Activated CD8-positive, alpha-beta memory T cell treated with anti-CD3 and anti-CD28 coated beads, Interleukin-2, amount 10 ng/mL, durations not matched to agents 7 days and 5 days (primary cell): ENCODE results near the gene PDK2. TPM values are rescaled to one million over a fixed set of nuclear protein-coding genes. Genes with fewer than 3 reads are reported as not detected.

Experiments used
- ATAC-seq: fragments of 150-1000 bp; cut with Tn5 transposase; one replicate; pipeline ENCODE4 v1.10.0; 2021; ENCODE audit warnings: moderate library complexity
- CTCF ChIA-PET: fragments of 350-600 bp; sonication (Branson Sonifier 250); formaldehyde crosslinking; loops from one replicate; lab custom pipeline; 2021; ENCODE audit warnings: antibody characterized with exemption; lab: Charles Lee
- DNase-seq: peaks from one replicate; pipeline ENCODE4 v3.0.0-alpha.2; 2020
- H3K27ac Mint-ChIP-seq: one replicate; pipeline ENCODE4 v1.8.0; 2021; ENCODE audit warnings: mild to moderate bottlenecking, mixed read lengths
- H3K27me3 Mint-ChIP-seq: one replicate; pipeline ENCODE4 v1.8.0; 2021; ENCODE audit warnings: mixed read lengths
- H3K36me3 Mint-ChIP-seq: one replicate; pipeline ENCODE4 v1.8.0; 2021; ENCODE audit warnings: mild to moderate bottlenecking, mixed read lengths
- H3K4me1 Mint-ChIP-seq: one replicate; pipeline ENCODE4 v1.8.0; 2021; ENCODE audit warnings: mixed read lengths
- H3K4me3 Mint-ChIP-seq: one replicate; pipeline ENCODE4 v1.8.0; 2021; ENCODE audit warnings: mild to moderate bottlenecking, moderate library complexity, mixed read lengths
- H3K9me3 Mint-ChIP-seq: one replicate; pipeline ENCODE4 v1.8.0; 2022; ENCODE audit warnings: low read depth, mixed read lengths
- total RNA-seq, 2 experiments: library from RNA; stranded (reverse); gene quantifications; one replicate each; pipeline ENCODE4 v1.2.3, GENCODE V29; 2021

The PDK2 gene
- total RNA-seq, 2 experiments from 2014 or later, result 13.6 to 20.9 TPM

GRCh38 chr17:50120475-50121253 is 25.5 kb downstream of the PDK2 start:
- Mint-ChIP-seq H3K27me3 (peaks cover 61% of the 10 kb centered on the region), H3K27ac (no peak overlapping the region)
- CTCF ChIA-PET, result interaction anchor here (0.5 kb wide), 1 partner anchor 410 kb away, joined by 3 read pairs; no protein-coding TSS in a partner anchor

GRCh38 chr17:50122945-50123344 is 27.8 kb downstream of the PDK2 start:
- Mint-ChIP-seq H3K9me3 (no peaks in the 10 kb centered on the region), H3K27me3 (peaks cover 51% of the 10 kb centered on the region), H3K4me3 (no peak overlapping the region), H3K36me3 (no peaks in the 10 kb centered on the region), H3K27ac (no peak overlapping the region), H3K4me1 (peaks cover 5% of the 10 kb centered on the region)
- ATAC-seq (no peak), DNase-seq (no peak)
- CTCF ChIA-PET, result interaction anchor here (1.1 to 1.6 kb wide), 10 partner anchors 7 to 77 kb away, joined by 3 to 7 read pairs (median 5); partner anchors contain the start of genes PDK2 and SAMD14

More at GRCh38 chr17:50120475-50121253, 25.5 kb downstream of the PDK2 start:
- DNase-seq (no peak), ATAC-seq (no peak)
- Mint-ChIP-seq H3K4me1 (peaks cover 7% of the 10 kb centered on the region), H3K9me3 (no peaks in the 10 kb centered on the region), H3K36me3 (no peaks in the 10 kb centered on the region), H3K4me3 (no peak overlapping the region)

- Mint-ChIP-seq H3K27me3 (peaks cover 51% of the 10 kb centered on the region), H3K4me3 (no peak overlapping the region), H3K27ac (no peak overlapping the region), H3K4me1 (peaks cover 14% of the 10 kb centered on the region), H3K9me3 (no peaks in the 10 kb centered on the region), H3K36me3 (no peaks in the 10 kb centered on the region)
- ATAC-seq (no peak), DNase-seq (no peak)
- CTCF ChIA-PET, result interaction anchor here (1.1 to 1.6 kb wide), 9 partner anchors 10 to 76 kb away, joined by 3 to 7 read pairs (median 5); partner anchors contain the start of gene PDK2
Observed at GRCh38 chr17:50123649-50124349, 28.6 kb downstream of the PDK2 start.

GRCh38 chr17:50125420-50125997 is 30.4 kb downstream of the PDK2 start:
- H3K9me3 Mint-ChIP-seq, result no peaks in the 10 kb centered on the region
- no peak for ATAC-seq
- no peak overlapping the region for H3K4me3 Mint-ChIP-seq
- peaks cover 20% of the 10 kb centered on the region for H3K4me1 Mint-ChIP-seq
- peaks cover 44% of the 10 kb centered on the region for H3K27me3 Mint-ChIP-seq
- CTCF ChIA-PET, result interaction anchor here (1.0 to 1.9 kb wide), 4 partner anchors 13 to 75 kb away, joined by 3 to 6 read pairs (median 4); no protein-coding TSS in a partner anchor
- no peaks in the 10 kb centered on the region for H3K36me3 Mint-ChIP-seq
- H3K27ac Mint-ChIP-seq, result no peak overlapping the region
- DNase-seq, result no peak

GRCh38 chr17:50127697-50128361 is 32.7 kb downstream of the PDK2 start:
- Mint-ChIP-seq H3K4me3 (no peak overlapping the region), H3K36me3 (peaks cover 3% of the 10 kb centered on the region), H3K4me1 (peaks cover 32% of the 10 kb centered on the region), H3K27ac (no peak overlapping the region), H3K27me3 (peaks cover 32% of the 10 kb centered on the region), H3K9me3 (no peaks in the 10 kb centered on the region)
- ATAC-seq, result no peak
- CTCF ChIA-PET, result interaction anchor here (2.0 to 2.1 kb wide), 2 partner anchors 11 to 33 kb away, joined by 6 to 9 read pairs; no protein-coding TSS in a partner anchor
- DNase-seq, result no peak

- Mint-ChIP-seq H3K4me3 (no peak overlapping the region), H3K27me3 (peaks cover 32% of the 10 kb centered on the region), H3K27ac (no peak overlapping the region), H3K36me3 (peaks cover 3% of the 10 kb centered on the region), H3K9me3 (no peaks in the 10 kb centered on the region), H3K4me1 (peaks cover 32% of the 10 kb centered on the region)
- ATAC-seq (no peak), DNase-seq (no peak)
- CTCF ChIA-PET, result interaction anchor here (2.0 kb wide), 1 partner anchor 12 kb away, joined by 6 read pairs; no protein-coding TSS in a partner anchor
Observed at GRCh38 chr17:50128441-50129352, 33.5 kb downstream of the PDK2 start.

- peaks cover 32% of the 10 kb centered on the region for H3K27me3 Mint-ChIP-seq
- DNase-seq (no peak), ATAC-seq (no peak)
- H3K9me3 Mint-ChIP-seq, result no peaks in the 10 kb centered on the region
- peak overlapping the region; percentile 58 for H3K4me3 Mint-ChIP-seq
- H3K27ac Mint-ChIP-seq, result no peak overlapping the region
- peaks cover 32% of the 10 kb centered on the region for H3K4me1 Mint-ChIP-seq
- H3K36me3 Mint-ChIP-seq, result peaks cover 5% of the 10 kb centered on the region
- CTCF ChIA-PET, result interaction anchor here (1.3 to 3.3 kb wide), 5 partner anchors 11 to 35 kb away, joined by 4 to 18 read pairs (median 10); no protein-coding TSS in a partner anchor
Observed at GRCh38 chr17:50129353-50129727, 34.2 kb downstream of the PDK2 start.

- Mint-ChIP-seq H3K27me3 (peaks cover 32% of the 10 kb centered on the region), H3K9me3 (no peaks in the 10 kb centered on the region), H3K36me3 (peaks cover 5% of the 10 kb centered on the region), H3K27ac (no peak within 1 kb of the TSS), H3K4me3 (peak within 1 kb of the TSS; percentile 58), H3K4me1 (peaks cover 32% of the 10 kb centered on the region)
- peak; percentile 61 for DNase-seq
- peak; percentile 73 for ATAC-seq
- CTCF ChIA-PET, result interaction anchor here (1.1 to 3.3 kb wide), 11 partner anchors 8 to 40 kb away, joined by 3 to 18 read pairs (median 4); partner anchors contain the start of genes PPP1R9B and SGCA
Observed at GRCh38 chr17:50129728-50130558, 34.8 kb downstream of the PDK2 start, which contains the start of gene SAMD14. Gene SAMD14 (minus strand): TSS chr17:50130160. CDS start chr17:50124959, 5,201 bp downstream.

- ATAC-seq, result no peak
- H3K4me3 Mint-ChIP-seq, result peak overlapping the region; percentile 41
- H3K27ac Mint-ChIP-seq, result no peak overlapping the region
- CTCF ChIA-PET, result interaction anchor here (1.0 to 3.3 kb wide), 13 partner anchors 8 to 39 kb away, joined by 3 to 18 read pairs (median 4); partner anchors contain the start of genes PPP1R9B and SGCA
- peaks cover 6% of the 10 kb centered on the region for H3K36me3 Mint-ChIP-seq
- H3K9me3 Mint-ChIP-seq, result no peaks in the 10 kb centered on the region
- H3K27me3 Mint-ChIP-seq, result peaks cover 32% of the 10 kb centered on the region
- peaks cover 32% of the 10 kb centered on the region for H3K4me1 Mint-ChIP-seq
- no peak for DNase-seq
Observed at GRCh38 chr17:50130559-50131305, 35.6 kb downstream of the PDK2 start.

GRCh38 chr17:50132104-50132794 is 37.1 kb downstream of the PDK2 start:
- H3K36me3 Mint-ChIP-seq, result peaks cover 15% of the 10 kb centered on the region

More at GRCh38 chr17:50132104-50132794, 37.1 kb downstream of the PDK2 start:
- Mint-ChIP-seq H3K27me3 (peaks cover 30% of the 10 kb centered on the region), H3K4me1 (peaks cover 32% of the 10 kb centered on the region), H3K27ac (peak overlapping the region; percentile 41), H3K9me3 (no peaks in the 10 kb centered on the region), H3K4me3 (no peak overlapping the region)
- CTCF ChIA-PET, result interaction anchor here (0.8 to 3.3 kb wide), 8 partner anchors 8 to 135 kb away, joined by 3 to 18 read pairs (median 5); no protein-coding TSS in a partner anchor
- no peak for ATAC-seq
- DNase-seq, result no peak
